ENCODE measurements around the gene MEX3D.

Gene MEX3D

GRCh38 chr19:1593501-1593772, 25.3 kb upstream of the MEX3D start:
- H3K27ac ChIP-seq (replicated peaks): peak overlapping the region; percentile 55; the same call in 1 of the 2 replicates
- H3K27me3 ChIP-seq (ENCODE audit: insufficient read depth, poor library complexity, severe bottlenecking): no peaks in the 10 kb centered on the region
- H3K4me3 ChIP-seq (replicated peaks; ENCODE audit: insufficient read depth, low read length): no peak overlapping the region; the same call in 1 of the 2 replicates
- TF ChIP-seq, protein P1, sequence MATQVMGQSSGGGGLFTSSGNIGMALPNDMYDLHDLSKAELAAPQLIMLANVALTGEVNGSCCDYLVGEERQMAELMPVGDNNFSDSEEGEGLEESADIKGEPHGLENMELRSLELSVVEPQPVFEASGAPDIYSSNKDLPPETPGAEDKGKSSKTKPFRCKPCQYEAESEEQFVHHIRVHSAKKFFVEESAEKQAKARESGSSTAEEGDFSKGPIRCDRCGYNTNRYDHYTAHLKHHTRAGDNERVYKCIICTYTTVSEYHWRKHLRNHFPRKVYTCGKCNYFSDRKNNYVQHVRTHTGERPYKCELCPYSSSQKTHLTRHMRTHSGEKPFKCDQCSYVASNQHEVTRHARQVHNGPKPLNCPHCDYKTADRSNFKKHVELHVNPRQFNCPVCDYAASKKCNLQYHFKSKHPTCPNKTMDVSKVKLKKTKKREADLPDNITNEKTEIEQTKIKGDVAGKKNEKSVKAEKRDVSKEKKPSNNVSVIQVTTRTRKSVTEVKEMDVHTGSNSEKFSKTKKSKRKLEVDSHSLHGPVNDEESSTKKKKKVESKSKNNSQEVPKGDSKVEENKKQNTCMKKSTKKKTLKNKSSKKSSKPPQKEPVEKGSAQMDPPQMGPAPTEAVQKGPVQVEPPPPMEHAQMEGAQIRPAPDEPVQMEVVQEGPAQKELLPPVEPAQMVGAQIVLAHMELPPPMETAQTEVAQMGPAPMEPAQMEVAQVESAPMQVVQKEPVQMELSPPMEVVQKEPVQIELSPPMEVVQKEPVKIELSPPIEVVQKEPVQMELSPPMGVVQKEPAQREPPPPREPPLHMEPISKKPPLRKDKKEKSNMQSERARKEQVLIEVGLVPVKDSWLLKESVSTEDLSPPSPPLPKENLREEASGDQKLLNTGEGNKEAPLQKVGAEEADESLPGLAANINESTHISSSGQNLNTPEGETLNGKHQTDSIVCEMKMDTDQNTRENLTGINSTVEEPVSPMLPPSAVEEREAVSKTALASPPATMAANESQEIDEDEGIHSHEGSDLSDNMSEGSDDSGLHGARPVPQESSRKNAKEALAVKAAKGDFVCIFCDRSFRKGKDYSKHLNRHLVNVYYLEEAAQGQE (IDR thresholded peaks at IDR 0.05; ENCODE audit: insufficient replicate concordance, low read depth): no peak
- no peak for TF ChIP-seq GABPA (IDR thresholded peaks at IDR 0.05; ENCODE audit: low read depth)
- TF ChIP-seq, protein P2, sequence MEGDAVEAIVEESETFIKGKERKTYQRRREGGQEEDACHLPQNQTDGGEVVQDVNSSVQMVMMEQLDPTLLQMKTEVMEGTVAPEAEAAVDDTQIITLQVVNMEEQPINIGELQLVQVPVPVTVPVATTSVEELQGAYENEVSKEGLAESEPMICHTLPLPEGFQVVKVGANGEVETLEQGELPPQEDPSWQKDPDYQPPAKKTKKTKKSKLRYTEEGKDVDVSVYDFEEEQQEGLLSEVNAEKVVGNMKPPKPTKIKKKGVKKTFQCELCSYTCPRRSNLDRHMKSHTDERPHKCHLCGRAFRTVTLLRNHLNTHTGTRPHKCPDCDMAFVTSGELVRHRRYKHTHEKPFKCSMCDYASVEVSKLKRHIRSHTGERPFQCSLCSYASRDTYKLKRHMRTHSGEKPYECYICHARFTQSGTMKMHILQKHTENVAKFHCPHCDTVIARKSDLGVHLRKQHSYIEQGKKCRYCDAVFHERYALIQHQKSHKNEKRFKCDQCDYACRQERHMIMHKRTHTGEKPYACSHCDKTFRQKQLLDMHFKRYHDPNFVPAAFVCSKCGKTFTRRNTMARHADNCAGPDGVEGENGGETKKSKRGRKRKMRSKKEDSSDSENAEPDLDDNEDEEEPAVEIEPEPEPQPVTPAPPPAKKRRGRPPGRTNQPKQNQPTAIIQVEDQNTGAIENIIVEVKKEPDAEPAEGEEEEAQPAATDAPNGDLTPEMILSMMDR (IDR thresholded peaks at IDR 0.05; ENCODE audit: insufficient read depth, low read length): no peak
- DNase-seq (ENCODE audit: low read depth in 1 of 2, low spot score in 1 of 2): no peak

GRCh38 chr19:1592755-1593500, 24.8 kb upstream of the MEX3D start, which contains the start of gene MBD3:
TSS of gene MBD3 (minus strand) at chr19:1592865. CDS start at chr19:1592631, 234 bp downstream.
- H3K4me3 ChIP-seq (replicated peaks; ENCODE audit: insufficient read depth, low read length): peak within 1 kb of the TSS; percentile 67
- TF ChIP-seq, protein P1 (IDR thresholded peaks at IDR 0.05; ENCODE audit: insufficient replicate concordance, low read depth): no peak
- no peak for TF ChIP-seq SPI1 (IDR thresholded peaks at IDR 0.05; ENCODE audit: borderline replicate concordance, low read depth)
- peak; percentile 14 for TF ChIP-seq POLR2AphosphoS5 (IDR thresholded peaks at IDR 0.05; ENCODE audit: low read depth)
- TF ChIP-seq, protein P2 (IDR thresholded peaks at IDR 0.05; ENCODE audit: insufficient read depth, low read length): no peak
- no peak for TF ChIP-seq GABPA (IDR thresholded peaks at IDR 0.05; ENCODE audit: low read depth)
- H3K27me3 ChIP-seq (ENCODE audit: insufficient read depth, poor library complexity, severe bottlenecking): no peaks in the 10 kb centered on the region
- H3K27ac ChIP-seq (replicated peaks): peak within 1 kb of the TSS; percentile 99
- peak; percentile 84 to 91 for DNase-seq (ENCODE audit: low read depth in 1 of 2, low spot score in 1 of 2)

GRCh38 chr19:1592024-1592754, 24.1 kb upstream of the MEX3D start:
- DNase-seq (ENCODE audit: low read depth in 1 of 2, low spot score in 1 of 2): peak; percentile 76 to 86
- no peak for TF ChIP-seq GABPA (IDR thresholded peaks at IDR 0.05; ENCODE audit: low read depth)
- TF ChIP-seq POLR2AphosphoS5 (IDR thresholded peaks at IDR 0.05; ENCODE audit: low read depth): peak; percentile 96
- TF ChIP-seq SPI1 (IDR thresholded peaks at IDR 0.05; ENCODE audit: borderline replicate concordance, low read depth): no peak
- TF ChIP-seq, protein P2 (IDR thresholded peaks at IDR 0.05; ENCODE audit: insufficient read depth, low read length): no peak
- TF ChIP-seq, protein P1 (IDR thresholded peaks at IDR 0.05; ENCODE audit: insufficient replicate concordance, low read depth): peak; percentile 70
- Histone ChIP-seq H3K27ac (replicated peaks) (peak overlapping the region; percentile 99), H3K4me3 (replicated peaks; ENCODE audit: insufficient read depth, low read length) (peak overlapping the region; percentile 67), H3K27me3 (ENCODE audit: insufficient read depth, poor library complexity, severe bottlenecking) (no peaks in the 10 kb centered on the region)
